Astrocyte of the hippocampus (primary cell): ENCODE data around the gene CPLX1.
"Not testable (repeated sequence)": the region's sequence is repeated elsewhere in the genome, so short reads cannot be mapped to it uniquely, and the experiment has no call there.

Source experiments
- DNase-seq: peaks from one replicate; pipeline ENCODE4 v3.0.0; 2011; ENCODE audit warnings: low read depth, low spot score

Gene CPLX1

GRCh38 chr4:757111-757510 is 68.8 kb downstream of the CPLX1 start:
- DNase-seq = no peak

DNA sequence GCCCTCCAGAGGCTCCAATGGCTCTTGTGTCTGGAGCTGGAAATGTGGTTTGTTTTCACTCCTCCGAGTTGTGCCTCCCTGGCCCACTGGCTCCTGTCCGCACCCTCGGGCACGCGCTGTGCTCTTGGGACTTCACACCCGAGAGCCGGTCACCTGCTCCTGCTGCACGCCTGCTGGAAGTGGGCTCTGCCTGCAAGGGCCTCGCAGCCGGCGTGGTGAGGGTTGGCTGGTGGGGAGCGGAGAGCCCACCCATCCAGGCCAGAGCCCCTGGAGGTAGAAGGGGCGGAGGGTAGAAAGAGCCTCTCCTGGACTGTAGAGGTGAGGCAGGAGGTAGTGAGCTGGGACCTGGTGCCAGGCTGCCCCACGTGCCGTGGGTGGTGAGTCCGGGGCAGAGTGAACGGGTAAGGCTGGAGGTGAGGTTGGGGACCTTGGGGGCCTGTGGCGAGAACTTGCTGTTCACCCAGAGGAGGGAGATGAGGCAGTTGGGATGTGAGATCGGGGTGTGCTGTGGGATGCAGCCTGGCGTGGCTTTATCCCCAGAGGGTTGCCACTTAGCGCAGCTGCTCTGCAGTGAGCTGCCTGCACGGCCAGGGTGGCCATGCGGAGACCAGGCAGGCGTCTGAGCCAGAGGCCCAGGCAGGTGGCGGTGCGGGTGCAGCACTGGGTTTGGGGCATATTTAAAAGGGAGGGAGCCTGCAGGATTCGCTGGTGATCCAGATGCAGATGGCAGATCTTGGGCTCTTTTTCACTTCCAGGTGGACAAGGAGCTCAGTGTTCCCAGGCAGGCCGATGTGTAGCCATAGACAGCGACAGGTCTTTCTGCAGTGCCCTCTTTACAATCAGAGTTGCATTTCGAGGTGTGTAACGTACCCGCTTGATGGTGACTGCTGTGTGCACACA is 71.5 kb downstream of the CPLX1 start:
- no peak for DNase-seq

GRCh38 chr4:753186-753585 is 72.7 kb downstream of the CPLX1 start:
- not testable (repeated sequence) for DNase-seq

- DNase-seq = peak; percentile 38
Measured at GRCh38 chr4:752196-752861, 73.6 kb downstream of the CPLX1 start.

DNA sequence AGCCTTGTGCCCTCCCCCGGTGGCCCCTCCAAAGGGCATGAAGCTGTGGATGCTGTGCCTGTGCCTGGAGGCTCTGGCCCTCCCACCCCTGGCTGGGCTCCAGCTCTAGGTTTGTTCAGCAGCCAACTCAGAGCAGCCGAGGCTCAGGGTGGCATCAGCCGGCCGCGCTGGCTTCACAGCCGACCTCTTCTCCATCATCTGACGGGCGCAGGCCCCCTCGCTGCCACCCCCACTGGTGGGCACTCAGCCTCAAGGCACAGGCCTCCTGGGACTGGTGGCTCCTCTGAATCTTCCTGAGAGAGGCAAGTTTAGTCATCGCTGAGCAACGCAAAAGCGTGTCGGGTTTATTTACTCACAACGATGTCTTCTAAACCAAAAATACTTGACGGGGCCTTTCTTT is 74.3 kb downstream of the CPLX1 start:
- DNase-seq = peak; percentile 63

- peak; percentile 69 for DNase-seq
Measured at GRCh38 chr4:749698-750666, 75.9 kb downstream of the CPLX1 start.

- DNase-seq = no peak
Measured at GRCh38 chr4:748461-748860, 77.5 kb downstream of the CPLX1 start.

DNA sequence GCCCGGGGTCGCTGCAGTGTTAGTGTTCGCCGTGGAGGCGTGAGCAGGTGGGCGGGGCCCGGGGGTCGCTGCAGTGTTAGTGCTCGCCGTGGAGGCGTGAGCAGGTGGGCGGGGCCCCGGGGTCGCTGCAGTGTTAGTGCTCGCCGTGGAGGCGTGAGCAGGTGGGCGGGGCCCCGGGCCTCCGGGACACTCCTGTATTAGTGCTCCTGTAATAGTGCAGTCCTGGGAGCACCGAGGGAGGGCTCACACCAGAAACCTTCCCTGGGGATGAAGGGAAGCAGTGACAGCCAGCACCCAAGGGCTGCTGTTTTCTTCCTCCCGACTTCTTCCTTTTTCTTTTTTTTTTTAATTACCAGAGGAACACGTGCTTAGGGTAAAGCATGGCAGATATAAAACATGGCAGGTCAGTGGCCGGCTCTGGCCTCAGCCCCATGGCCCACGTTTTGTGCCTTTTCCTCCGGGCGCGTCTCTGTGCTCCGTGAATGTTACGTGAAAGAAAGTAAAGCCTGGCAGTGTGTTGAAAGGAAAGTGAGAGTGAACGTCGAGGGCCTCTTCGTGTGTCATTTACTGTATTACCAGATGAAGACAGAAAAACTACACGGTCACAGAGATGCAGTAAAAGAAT is 78.3 kb downstream of the CPLX1 start:
- DNase-seq = no peak

DNA sequence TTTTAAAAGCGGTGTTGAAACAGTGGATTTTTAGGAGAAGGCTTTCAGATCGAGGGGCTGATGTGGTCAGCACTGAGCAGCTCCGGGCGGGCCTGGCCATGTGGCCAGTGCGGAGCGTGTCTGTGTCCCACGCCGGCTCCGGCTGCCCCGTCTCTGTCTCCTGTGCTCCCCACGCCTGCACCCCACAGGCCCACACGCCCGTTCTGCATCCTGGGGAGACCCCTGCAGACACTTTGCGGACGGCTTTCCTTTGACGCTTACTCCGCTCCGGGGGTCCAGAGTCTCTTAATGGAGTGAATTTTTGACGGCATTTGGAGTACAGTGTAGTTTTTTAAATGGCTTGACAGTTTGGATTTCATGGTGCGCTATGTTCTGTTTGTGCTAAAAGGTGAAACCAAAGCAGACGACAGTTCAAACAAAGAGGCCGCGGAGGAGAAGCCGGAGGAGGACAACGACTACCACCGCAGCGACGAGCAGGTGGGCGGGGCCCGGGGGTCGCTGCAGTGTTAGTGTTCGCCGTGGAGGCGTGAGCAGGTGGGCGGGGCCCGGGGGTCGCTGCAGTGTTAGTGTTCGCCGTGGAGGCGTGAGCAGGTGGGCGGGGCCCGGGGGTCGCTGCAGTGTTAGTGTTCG is 81.6 kb downstream of the CPLX1 start:
- no peak for DNase-seq

DNA sequence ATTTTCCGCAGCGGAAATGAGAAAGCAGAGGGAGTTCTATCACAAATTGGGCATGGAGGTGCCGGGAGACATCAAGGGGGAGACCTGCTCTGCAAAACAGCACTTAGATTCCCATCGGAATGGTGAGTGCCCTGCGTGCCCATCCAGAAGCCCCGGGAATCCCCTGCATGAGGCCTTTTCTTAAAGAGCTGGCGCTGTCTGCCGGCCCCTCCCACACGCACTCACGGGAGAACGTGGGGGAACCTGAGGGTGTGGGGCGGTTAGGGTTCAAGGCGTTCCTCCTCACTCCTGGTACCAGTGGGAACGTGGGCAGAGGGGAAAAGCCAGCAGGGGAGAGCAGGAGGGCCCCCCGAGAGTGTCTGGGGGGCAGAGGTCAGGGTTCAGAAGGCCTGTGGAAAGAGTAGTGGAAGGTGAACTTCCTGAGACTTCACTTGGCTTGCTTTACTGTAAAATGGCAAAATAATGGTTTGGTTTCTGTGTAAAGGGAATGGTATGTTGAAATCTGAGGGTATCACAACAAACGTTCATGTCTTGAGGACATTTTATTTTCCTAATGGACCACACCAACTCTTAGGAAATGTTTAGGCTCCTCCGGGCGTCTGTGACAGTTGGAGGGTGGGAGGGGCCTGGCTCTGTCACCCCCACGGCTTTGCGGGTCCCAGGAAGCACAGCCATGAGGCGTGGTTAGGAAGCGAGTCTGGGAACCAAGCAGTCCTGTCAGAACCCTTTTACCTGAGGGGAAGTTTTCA is 82.3 kb downstream of the CPLX1 start:
- peak; percentile 45 for DNase-seq

DNA sequence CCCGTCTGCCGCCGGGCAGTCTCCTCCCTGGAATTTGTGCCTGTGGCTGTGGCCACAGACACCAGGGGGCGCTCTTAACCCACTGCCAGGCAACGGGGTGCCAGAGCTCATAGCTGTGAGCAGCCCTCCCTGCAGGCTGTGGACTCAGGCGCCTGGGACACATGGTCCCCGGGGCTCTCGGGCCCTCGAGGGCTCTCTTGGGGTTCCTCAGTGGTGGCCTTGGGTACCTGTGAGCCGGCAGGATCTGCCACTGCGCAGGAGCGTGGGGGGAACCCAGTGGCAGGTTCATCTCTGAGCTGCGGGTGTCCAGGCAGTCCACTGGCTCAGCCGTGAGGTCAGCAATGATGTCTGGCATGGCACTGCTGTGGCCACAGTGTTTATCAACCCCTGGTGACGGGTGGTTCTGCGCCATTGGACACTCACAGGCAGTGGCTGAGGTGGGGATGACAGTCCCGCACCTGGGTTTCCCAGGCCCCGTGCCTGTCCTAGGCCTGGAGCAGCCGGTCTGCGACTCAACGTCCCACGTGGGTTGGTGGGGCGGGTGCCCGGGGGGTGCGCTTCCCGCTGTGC is 83.1 kb downstream of the CPLX1 start:
- DNase-seq = peak; percentile 79

GRCh38 chr4:742096-742741 is 83.7 kb downstream of the CPLX1 start:
- DNase-seq = no peak

- DNase-seq = peak; percentile 56
Measured at GRCh38 chr4:740656-741282, 85.2 kb downstream of the CPLX1 start.

DNA sequence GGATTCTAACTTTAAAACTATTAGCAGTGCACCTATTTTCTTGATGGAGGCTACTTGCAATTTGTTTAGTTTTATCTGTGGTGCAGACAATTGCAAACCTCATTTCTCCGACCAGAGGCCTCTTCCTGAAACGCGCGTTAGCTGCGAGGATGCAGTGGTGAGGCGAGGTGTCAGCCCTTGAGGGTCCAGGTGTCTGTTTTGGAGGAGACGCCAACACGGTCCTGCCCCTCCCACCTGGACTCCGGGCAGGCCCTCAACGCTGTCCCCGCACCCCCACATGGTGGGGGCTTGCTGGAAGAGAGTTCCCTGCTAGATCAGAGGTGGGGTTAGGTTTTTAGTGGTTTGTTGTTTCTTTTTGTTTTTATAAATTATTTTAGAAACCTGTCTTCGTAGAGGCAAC is 85.9 kb downstream of the CPLX1 start:
- DNase-seq = no peak

DNA sequence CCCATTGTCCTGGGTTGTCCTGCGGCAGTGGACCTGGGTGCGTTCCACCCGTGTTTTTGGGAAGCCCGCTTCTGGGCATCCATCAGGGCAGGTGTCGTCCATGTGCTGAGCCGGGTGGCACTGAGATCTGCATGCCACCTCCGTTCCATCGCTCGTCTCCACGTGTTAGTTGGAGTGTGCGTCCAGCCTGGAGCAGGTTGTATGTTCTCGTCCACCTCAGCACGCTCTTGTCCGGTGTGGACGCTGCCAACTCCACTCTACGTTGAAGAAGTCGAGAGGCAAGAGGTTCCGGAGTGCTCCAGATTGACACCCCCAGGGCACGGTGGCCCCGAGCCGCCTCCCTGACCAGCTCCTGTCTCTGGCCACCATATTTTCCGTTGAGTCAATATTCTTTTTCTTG is 86.4 kb downstream of the CPLX1 start:
- no peak for DNase-seq

DNA sequence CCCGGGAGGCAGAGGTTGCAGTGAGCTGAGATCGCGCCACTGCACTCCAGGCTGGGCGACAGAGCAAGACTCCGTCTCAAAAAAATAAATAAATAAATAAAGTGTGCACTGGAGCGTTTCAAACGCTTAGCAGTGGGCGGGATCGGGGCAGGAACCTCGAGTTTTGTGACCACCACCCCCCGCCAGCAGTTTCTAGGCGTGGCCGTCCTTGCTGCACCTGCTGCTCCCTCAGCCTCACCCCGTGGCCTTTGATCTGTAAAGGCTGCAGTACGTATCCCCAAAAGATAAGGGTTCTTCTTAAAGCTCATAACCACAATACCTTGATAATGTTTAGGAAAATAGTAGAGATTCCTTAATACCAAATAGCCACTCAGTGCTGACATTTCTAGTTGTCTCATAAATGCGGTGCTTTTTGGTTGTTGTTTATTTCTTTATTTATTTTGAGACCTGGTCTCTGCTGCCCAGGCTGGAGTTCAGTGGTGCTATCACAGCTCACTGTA is 87.1 kb downstream of the CPLX1 start:
- DNase-seq = no peak

DNA sequence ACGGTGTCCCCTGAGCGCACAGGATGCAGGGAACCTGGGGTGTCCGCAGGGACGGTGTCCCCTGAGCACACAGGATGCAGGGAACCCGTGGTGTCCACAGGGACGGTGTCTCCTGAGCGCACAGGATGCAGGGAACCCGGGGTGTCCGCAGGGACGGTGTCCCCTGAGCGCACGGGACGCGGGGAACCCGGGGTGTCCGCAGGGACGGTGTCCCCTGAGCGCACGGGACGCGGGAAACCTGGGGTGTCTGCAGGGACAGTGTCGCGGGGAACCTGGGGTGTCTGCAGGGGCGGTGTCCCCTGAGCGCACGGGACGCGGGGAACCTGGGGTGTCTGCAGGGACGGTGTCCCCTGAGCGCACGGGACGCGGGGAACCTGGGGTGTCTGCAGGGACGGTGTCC is 89.4 kb downstream of the CPLX1 start:
- not testable (repeated sequence) for DNase-seq

- no peak for DNase-seq
Measured at GRCh38 chr4:735583-735982, 90.3 kb downstream of the CPLX1 start.
